Panc1 (cell line): ENCODE measurements around the gene LIPK. TPM values are rescaled to one million over a fixed set of nuclear protein-coding genes. Genes with fewer than 3 reads are reported as not detected.

Source experiments
- ATAC-seq: fragments of 200-7000 bp; cut with Tn5 transposase; 2 replicates; pipeline ENCODE4 v1.9.1; 2020; ENCODE audit warnings: mild to moderate bottlenecking, moderate library complexity
- BruUV-seq: library from RNA; stranded (reverse); fragments of 400-500 nt; replicated peaks from 2 replicates; lab custom pipeline; 2021; lab: Mats Ljungman, UMichigan
- CTCF ChIA-PET: fragments of 300-600 bp; sonication (Branson Sonifier 250); formaldehyde crosslinking; loops from one replicate; lab custom pipeline; 2022; ENCODE audit warnings: antibody characterized with exemption; lab: Charles Lee
- POLR2A ChIA-PET: fragments of 300-600 bp; sonication (Branson Sonifier 250); formaldehyde crosslinking; loops from one replicate; lab custom pipeline; 2022; ENCODE audit warnings: antibody characterized with exemption; lab: Charles Lee
- DNase-seq: peaks from one replicate; pipeline ENCODE4 v3.0.0-alpha.2; 2010; ENCODE audit warnings: low read depth, low spot score
- H3K27ac ChIP-seq: 2 replicates; pipeline ENCODE4 v1.5.1; 2011; ENCODE audit warnings: mild to moderate bottlenecking, low read length, inconsistent platforms
- H3K27me3 ChIP-seq: fragments of 200-500 bp; sonication (Bioruptor generic); 2 replicates; pipeline ENCODE4 v1.6.0; 2014; ENCODE audit warnings: low read length, inconsistent platforms; ENCODE audit not compliant: control insufficient read depth, insufficient read depth
- H3K36me3 ChIP-seq: fragments of 200-500 bp; sonication (Bioruptor generic); 2 replicates; pipeline ENCODE4 v1.5.1; 2014; ENCODE audit warnings: inconsistent platforms, mild to moderate bottlenecking, low read length, moderate library complexity; ENCODE audit not compliant: control insufficient read depth, insufficient read depth
- H3K4me1 ChIP-seq: 2 replicates; pipeline ENCODE4 v1.5.1; 2011; ENCODE audit warnings: inconsistent platforms, mild to moderate bottlenecking, low read length, moderate library complexity; ENCODE audit not compliant: control insufficient read depth, insufficient read depth
- H3K4me3 ChIP-seq, 2 experiments: 2 replicates each; pipeline ENCODE4 v1.5.1; 2011 to 2012; ENCODE audit warnings: low read depth in 2 of 2, low read length in 2 of 2, mild to moderate bottlenecking in 2 of 2, inconsistent platforms in 1 of 2, moderate library complexity in 1 of 2
- H3K9me3 ChIP-seq: fragments of 200-500 bp; sonication (Bioruptor generic); 2 replicates; pipeline ENCODE4 v1.5.1; 2014; ENCODE audit warnings: low read depth, mild to moderate bottlenecking, inconsistent platforms, low read length, moderate library complexity; ENCODE audit not compliant: control insufficient read depth, insufficient read depth
- CTCF ChIP-seq: fragments of 450-650 bp; IDR thresholded peaks from 2 replicates; pipeline ENCODE4 v1.5.1; 2017; ENCODE audit warnings: mild to moderate bottlenecking
- POLR2AphosphoS5 ChIP-seq: IDR thresholded peaks from 2 replicates; pipeline ENCODE4 v1.6.1; 2012; ENCODE audit warnings: mild to moderate bottlenecking, low read depth, low read length, moderate library complexity
- REST ChIP-seq, 2 experiments: IDR thresholded peaks; 2 replicates each; pipeline ENCODE4 v1.6.1; 2011 to 2012; ENCODE audit warnings: low read depth in 2 of 2, control low read depth in 1 of 2, low read length in 1 of 2, mild to moderate bottlenecking in 1 of 2, moderate library complexity in 1 of 2; ENCODE audit not compliant: insufficient read depth in 1 of 2
- SIN3A ChIP-seq: IDR thresholded peaks from 2 replicates; pipeline ENCODE4 v1.6.1; 2012; ENCODE audit warnings: low read depth, mild to moderate bottlenecking, low read length, moderate library complexity, borderline replicate concordance; ENCODE audit not compliant: insufficient read depth
- TCF7L2 ChIP-seq: IDR thresholded peaks from 2 replicates; pipeline ENCODE4 v1.6.1; 2011; ENCODE audit warnings: mild to moderate bottlenecking, low read depth, low read length, inconsistent platforms
- in situ Hi-C: cut with HindIII; loops from 2 replicates; pipeline ENCODE4 v1.10.0; 2016; ENCODE audit warnings: low sequenced_read_pairs, low pct_unique_long_range_greater_than_20kb
- intact Hi-C: fragments of 100-400 bp; cut with micrococcal nuclease; formaldehyde crosslinking; loops from one replicate; pipeline ENCODE4 v1.10.0; 2022; ENCODE audit not compliant: unreplicated experiment
- total RNA-seq: library from RNA; stranded (reverse); gene quantifications from one replicate; pipeline ENCODE4 v1.2.1, GENCODE V29; 2021; ENCODE audit not compliant: unreplicated experiment

LIPK gene
- total RNA-seq, 1 experiment from 2014 or later: not detected

GRCh38 chr10:88769384-88769783 is 63.3 kb downstream of the LIPK start:
- no peaks in the 10 kb centered on the region for H3K27me3 ChIP-seq
- ATAC-seq (no peak), DNase-seq (no peak)
- in situ Hi-C loops (no loop called here), intact Hi-C loops (no loop called here)
- no peaks in the 10 kb centered on the region for H3K4me1 ChIP-seq
- no peak overlapping the region for H3K27ac ChIP-seq
- ChIA-PET CTCF (interaction anchor here (0.6 kb wide), 1 partner anchor 12 kb away, joined by 3 read pairs; no protein-coding TSS in a partner anchor), POLR2A (no interaction called here)
- no peaks in the 10 kb centered on the region for H3K9me3 ChIP-seq
- no peaks in the 10 kb centered on the region for H3K36me3 ChIP-seq
- no TSS peak for BruUV-seq
- TF ChIP-seq CTCF: no peak
- TF ChIP-seq SIN3A: no peak
- TF ChIP-seq POLR2AphosphoS5: no peak
- TF ChIP-seq TCF7L2: no peak
- no peak for TF ChIP-seq REST (IDR thresholded peaks at IDR 0.05; ENCODE audit: insufficient read depth in 1 of 2, low read depth in 2 of 2, low read length in 1 of 2)
- no peak overlapping the region for H3K4me3 ChIP-seq

- in situ Hi-C loops: no loop called here
Observed at GRCh38 chr10:88781206-88781605, 75.2 kb downstream of the LIPK start.

More at GRCh38 chr10:88781206-88781605, 75.2 kb downstream of the LIPK start:
- no peaks in the 10 kb centered on the region for H3K36me3 ChIP-seq
- intact Hi-C loops: no loop called here
- H3K4me3 ChIP-seq: no peak overlapping the region
- no peak for ATAC-seq
- CTCF ChIA-PET: interaction anchor here (0.7 kb wide), 1 partner anchor 12 kb away, joined by 3 read pairs; no protein-coding TSS in a partner anchor
- H3K4me1 ChIP-seq: no peaks in the 10 kb centered on the region
- H3K27ac ChIP-seq: no peak overlapping the region
- POLR2A ChIA-PET: no interaction called here
- no peaks in the 10 kb centered on the region for H3K27me3 ChIP-seq
- BruUV-seq: no TSS peak
- DNase-seq: no peak
- H3K9me3 ChIP-seq: no peaks in the 10 kb centered on the region
- TF ChIP-seq CTCF (no peak), POLR2AphosphoS5 (no peak), REST (IDR thresholded peaks at IDR 0.05; ENCODE audit: insufficient read depth in 1 of 2, low read depth in 2 of 2, low read length in 1 of 2) (no peak), TCF7L2 (no peak)
